AG20443 (cell line): ENCODE results near the gene EMP1.

ENCODE experiments used
- DNase-seq: peaks from one replicate; pipeline ENCODE4 v3.0.0; 2012; ENCODE audit warnings: low spot score, mixed read lengths

The EMP1 gene

DNA sequence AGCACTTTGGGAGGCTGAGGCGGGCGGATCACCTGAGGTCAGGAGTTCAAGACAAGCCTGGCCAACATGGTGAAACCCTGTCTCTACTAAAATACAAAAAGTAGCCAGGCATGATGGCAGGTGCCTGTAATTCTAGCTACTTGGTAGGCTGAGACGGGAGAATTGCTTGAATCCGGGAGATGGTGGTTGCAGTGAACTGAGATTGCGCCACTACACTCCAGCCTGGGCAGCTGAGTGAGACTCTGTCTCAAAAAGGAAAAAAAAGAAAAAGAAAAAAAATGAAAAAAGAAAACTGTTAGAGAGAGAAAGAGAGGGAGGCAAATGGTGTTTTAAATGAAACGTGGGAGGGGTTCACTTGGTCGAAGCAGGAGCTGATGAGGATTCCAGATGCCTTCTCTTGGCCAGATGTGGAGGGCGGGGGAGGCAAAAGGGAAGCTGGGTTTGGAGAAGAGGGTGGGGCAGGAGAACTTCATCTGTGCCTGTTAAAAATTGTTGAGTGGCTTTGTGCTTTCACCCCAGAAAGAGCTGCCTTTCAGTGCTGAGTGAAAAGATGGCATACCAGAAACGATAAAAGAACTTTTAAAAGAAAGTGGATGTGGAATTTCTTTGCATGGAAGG lies 1.1 kb downstream of the EMP1 start:
- peak; percentile 30 for DNase-seq

DNA sequence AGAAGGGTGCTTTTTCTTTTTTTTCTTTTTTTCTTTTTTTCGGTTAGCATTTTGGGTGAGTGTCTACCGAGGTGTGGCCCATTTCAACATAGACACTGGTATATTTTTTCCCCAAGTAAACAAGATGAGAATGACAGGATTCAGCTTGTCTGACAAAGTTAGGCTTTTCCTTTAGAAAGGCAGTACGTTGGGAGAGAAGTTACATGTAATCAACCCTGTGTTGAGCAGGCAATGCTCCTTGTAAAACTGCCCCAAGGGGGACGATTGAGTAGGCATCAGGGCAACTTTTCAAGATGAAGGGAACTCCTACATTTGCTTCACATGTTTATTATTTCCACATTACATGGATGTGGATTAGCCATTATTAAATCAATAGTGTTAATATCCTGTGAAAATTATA lies 1.7 kb downstream of the EMP1 start:
- no peak for DNase-seq

DNA sequence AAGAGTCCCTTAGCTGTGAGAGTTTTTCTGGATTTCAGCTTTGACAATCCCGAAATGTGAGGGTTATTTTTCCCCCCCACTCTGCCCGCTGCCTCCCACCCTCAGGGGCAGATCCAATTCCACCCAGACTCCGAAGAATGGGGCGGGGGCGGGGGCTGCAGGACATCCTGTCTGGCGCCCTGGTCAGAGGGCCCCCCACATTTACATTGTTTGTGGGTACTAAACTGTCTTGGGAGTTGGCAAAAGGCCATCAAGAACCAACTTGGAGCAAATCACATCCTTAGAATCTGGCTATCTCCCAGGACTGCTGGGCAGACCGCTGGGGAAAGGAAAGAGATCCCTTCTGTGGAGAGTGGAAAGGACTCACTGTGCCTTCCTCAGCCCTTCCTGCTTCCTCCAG lies 2.4 kb downstream of the EMP1 start:
- DNase-seq: no peak

DNA sequence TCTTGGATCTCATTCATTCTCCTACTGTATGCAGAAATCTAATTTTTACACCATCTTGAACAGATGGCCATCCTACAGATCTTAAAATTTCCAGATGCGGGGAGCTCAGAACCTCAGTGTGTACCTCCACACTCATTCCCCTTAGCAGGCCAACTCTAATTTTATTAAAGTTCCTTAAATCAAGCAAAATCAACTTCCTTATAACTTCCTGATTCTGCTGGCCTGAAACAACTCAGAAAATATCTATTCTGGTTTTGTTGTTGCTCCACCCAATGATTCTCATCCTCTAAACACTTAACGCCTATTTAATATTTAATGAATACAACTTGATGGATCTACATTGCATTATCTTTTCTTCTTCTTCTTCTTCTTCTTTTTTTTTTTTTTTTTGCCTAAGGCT lies 3.1 kb downstream of the EMP1 start:
- no peak for DNase-seq

DNA sequence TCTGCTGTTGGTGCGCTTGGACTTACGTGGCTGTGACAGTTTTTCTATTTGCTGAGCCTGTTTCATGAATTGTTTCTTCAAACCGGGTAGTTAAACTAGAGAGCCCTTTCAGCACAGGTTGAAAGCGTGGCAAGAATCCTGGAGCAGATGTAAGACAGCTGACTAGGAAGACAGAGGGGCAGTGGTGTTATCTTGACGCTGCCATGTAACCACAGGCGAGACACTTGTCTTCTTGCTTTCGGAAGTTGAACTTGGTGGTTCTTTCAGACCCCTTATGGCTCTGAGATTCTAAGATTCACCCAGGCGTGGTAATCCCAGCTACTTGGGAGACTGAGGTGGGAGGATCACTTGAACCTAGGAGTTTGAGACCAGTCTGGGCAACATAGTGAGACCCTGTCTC lies 4.3 kb downstream of the EMP1 start:
- no peak for DNase-seq

DNA sequence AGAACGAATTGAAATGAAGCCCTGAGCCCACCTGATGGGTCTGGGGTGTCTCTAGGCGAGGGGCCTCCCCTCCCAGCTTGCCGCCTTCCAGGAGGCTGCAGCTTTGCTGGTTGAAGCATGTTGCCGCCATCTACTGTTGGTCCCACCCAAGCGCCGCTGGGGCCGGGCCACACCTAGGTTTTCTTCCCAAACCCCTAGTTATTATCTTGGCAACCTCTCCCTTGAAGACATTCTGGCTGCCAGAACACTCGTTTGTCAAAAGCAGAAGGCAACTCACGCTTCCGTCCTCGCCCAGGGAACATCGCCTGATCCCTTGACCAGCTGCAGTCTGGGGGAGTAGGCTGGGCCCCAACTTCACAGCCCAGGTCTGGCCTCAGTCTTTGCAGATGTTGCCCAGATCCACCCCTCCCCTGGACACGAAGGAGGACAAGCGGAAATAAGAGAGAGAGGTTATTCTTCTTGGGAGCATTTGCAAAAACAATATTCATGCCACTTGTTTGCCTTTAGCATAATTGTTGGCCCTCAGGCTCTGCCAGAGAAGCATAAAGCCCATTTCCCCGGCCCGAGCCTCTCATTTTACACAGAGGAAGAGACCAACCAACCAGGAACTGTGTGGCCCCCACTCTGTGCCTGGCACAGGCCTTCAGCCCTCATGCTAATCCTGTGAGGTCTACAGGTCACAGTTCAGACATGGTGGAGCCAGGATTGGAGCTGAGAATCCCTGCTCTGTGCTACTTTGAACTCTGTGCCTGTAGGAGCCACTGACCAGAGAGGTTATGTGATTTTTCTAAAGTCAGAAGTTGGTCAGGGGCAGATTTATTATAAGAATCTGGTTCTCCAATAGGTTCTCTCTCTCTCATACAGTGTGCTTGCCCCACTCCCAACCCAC lies 6.8 kb downstream of the EMP1 start:
- DNase-seq: peak; percentile 58

DNA sequence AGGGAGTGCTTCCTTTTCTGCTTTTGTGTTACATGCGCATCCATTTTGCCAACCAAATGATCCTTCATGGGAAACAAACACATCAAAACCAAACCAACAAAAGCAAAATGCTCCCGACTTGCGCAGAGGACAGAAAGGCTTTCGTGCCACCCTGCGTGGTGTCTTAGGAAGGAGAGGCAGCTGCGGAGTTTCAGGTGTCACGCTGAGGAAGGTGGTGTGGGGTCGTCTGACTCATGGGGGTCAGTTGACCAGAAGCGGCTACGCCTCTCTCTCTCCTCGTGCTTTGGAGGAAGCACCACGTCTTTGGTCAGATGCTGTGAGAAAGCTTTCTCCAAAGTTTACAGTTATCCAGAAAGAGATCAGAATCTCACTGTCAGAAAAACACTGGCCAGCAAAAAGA lies 7.9 kb downstream of the EMP1 start:
- DNase-seq: no peak

DNA sequence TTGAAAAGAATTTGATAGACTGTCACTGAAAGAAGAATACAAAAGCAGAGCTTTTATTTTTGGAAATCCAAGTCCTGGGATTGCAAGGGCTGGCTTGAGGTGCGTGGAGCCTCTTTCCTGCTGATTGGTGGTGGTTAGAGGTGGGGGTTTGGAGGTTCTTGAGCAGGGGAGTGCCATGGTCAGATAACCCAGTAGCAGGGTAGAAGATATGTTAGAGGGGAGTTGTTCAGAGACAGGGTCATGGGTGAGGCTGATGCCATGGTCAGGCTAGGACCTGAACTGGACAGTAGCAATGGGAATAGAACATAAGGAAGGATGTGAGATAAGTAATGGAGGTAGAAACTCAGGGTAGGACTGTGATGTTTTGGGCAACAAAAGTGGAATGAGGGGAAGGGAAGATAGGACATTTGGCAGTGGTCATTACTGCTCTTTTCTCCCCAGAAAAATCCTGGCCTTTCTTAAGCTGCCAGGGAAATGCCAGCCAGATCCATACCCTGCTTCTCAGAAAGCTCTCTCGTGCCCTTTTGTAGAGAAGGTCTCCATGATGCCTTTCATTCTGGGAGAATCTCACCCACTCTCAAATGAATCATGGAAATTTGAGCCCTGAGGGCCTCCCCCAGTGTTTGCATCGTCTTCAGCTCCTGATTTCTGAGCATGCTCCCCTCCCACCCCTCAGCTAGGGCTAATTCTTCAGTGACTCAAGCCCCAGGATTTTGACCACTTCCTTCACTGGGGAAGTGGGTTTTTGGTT lies 9.5 kb downstream of the EMP1 start:
- DNase-seq: peak; percentile 88

DNA sequence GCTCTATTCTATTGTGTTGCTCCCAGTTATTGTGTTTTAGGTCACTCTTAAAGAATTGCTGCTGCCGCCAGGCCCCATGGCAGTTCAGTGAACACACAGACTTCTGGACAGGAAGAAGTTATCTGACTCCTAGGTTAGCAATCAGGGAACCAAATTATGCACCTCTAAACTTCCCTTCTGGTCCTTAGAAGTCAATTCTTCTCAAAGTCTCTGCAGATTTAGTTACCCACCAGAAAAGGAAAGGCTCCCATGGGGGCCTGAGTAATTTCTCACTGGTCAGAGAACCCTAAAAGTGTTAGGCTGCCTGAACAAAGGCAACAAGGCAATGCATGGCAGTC lies 10.0 kb downstream of the EMP1 start:
- no peak for DNase-seq

DNA sequence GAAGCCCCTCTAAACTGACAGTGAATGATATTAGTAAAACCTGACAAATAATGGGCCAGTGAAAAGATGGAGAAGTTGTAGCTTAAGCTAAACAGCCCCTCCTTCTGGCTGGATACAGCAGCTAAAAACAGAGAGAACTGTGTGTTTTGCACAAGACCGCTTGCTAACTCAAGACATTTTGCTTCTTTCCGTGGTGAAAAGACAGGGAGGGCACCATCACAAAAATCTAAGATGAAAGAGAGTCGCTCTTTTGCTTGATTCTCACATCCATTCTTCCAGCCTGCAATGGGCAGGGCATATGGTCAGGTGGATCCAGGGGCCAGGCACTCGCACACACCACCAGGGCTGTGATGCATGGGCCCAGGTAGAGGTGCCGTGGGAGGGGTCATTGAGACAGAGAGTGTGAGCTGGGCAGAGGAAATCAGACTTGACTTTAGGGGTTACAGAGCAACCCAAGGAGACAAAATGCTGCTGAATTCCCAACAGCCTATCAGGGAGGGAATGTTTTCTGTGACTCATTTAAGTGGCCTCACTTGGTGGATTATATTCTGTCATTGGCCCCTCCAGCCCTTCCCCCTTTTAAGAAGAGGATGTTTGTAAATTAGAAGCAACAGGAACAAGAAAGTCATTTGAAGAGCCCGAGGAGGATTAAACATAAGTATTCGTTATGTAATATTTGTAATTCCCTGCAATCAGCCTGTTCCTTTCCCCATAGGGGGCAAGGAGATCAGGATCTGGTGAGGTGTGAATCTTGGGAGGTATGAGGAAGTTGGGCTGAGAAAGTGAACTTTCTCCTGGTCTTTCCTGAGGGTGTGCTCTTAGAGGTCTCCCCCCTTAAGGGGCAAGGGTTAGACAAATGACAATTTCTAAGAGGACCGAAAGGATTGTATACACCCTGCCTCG lies 12.3 kb downstream of the EMP1 start:
- no peak for DNase-seq

DNA sequence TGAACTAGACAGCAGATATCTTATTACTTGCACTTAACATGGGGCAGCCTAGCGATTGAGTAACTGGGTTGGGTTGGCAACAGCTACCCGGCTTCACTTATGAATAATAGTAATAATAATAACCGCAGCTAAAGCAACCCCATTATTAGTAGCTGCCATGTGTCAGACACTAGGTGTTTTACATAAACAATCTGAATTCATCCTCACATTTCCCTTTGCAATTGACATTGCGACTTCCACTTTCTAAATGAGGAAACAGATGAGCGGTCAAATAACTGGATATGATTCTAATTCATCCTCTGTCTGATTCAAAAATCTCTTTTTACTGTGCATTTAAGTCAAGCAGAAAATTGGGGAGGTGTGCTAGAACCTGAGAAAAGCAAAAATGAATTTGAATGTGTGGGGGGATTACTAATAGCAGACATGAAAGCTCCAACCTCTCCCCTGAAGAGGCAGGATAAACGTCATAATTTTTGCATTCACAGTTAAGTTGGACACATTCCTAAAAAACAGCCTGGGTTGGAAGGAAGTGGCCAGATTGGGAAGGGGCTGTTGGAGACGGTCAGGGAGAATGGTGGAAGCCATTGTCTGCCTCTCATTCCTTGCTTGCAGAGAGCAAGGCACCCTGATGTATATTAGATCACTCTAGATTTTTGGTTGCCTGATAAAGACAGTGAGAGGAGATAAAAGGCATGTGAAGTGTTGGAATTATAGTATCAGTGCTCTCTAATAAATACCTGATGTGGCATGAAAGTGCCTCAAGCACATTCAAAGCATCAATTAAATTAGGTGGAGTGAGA lies 13.1 kb downstream of the EMP1 start:
- no peak for DNase-seq

DNA sequence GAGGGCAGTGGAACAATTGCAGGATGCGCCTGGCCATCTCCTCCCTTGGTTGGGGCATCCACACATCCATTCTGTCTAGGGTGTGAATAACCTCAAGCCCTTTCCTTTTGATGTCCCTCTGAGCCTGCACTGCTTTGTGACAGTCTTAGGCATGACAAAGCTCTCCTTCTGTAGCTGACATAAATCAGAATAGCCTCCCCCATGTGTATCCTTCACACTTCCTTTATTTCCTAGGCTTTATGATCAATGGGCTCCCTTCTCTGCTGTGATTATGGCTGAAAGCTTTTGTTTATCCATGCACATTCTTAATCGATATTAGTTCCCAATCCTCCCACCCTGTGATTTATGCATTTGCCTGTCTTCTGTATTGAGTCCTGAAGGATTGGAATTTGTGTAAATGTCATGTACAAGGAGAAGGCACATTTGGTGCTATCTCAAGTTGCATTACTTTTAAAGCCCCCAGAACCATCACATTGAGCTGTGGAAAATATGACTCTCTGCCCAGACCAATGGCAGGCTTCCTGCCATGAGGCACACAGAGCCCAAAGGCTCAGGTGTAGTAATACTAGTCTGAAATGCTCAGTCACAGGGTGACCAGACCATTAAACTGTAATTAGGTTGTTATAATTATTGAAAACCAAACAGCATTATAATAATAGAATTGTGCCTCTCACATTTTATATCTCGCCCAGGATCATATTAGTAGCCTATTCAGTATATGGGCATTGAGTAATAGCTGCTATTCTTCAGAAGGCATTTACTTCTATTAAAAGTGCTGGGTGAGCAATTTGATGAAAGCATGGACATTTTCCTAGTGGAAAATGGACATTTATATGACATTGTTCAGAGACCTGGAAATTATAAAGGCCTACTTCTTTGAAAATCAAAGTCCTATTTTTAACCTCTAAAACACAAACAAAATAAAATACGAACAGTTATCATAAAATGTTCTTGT lies 14.0 kb downstream of the EMP1 start:
- no peak for DNase-seq

DNA sequence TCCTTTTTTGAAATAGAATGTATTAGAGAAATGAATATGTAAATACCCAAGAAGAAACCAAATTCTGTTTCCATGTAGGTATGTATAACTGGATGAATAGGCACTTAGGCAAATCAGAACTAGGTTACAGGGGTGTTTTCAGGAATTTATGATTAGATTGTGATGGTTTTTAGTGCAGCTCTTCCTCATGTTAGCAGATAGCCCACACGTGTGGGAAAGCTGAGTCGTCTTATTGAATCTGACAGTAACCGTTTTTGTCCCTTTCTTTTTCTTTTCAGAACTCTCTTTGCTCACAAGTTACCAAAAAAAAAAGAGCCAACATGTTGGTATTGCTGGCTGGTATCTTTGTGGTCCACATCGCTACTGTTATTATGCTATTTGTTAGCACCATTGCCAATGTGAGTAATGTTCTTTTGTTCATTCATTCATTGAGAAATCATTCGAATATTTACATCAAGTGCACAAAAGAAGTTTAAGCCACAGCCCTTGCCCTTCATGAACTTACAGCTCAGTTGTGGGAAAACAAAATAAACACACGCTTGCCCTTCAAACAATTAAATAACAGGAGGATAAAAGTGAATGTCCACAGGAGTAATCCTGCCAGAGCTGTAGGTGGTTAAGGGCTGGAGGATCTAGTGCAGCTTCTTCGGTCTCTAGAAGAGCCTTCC lies 14.8 kb downstream of the EMP1 start:
- no peak for DNase-seq

DNA sequence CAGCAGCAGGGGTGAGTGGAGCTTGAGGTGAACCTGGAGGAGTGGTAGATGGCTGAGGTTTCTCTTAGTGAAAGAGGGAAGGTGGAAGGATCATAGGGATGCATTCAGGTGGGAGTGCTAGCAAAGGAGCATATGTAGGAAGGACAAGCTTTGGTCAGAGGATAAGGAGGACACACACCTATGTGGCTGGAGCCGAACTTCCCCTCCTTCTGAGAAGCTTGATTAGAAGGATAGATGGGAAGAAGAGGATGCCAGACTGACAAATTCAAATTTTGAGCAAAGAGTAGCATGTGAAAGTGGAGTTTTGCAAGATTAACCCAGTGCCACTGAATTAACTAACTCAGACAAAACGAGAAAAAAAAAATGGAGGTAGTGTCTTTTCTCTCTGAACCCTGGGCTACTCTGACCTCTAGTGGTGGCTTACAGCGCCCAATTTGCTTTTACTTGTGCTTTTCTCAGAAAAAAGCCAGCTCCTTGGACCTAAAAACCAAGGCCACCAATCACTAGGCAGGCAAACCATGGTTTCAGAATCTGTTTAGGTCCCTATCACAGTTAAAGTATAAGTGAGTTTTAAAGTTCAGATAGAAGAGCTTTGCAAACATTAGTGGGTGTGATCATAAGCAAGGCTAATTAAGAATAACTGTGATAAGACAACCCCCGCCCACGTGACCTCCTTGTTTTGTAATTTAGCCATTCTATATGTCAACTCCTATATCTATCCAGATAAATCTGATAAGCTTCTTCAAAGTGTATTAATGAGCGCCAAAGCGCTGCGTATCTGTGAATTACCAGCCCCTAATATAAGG lies 15.5 kb downstream of the EMP1 start:
- DNase-seq: peak; percentile 52

DNA sequence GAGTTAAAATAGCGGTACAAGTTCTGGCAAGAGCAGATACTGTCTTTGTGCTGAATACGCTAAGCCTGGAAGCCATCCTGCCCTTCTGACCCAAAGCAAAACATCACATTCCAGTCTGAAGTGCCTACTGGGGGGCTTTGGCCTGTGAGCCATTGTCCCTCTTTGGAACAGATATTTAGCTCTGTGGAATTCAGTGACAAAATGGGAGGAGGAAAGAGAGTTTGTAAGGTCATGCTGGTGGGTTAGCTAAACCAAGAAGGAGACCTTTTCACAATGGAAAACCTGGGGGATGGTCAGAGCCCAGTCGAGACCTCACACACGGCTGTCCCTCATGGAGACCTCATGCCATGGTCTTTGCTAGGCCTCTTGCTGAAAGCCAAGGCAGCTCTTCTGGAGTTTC lies 18.5 kb downstream of the EMP1 start:
- no peak for DNase-seq

DNA sequence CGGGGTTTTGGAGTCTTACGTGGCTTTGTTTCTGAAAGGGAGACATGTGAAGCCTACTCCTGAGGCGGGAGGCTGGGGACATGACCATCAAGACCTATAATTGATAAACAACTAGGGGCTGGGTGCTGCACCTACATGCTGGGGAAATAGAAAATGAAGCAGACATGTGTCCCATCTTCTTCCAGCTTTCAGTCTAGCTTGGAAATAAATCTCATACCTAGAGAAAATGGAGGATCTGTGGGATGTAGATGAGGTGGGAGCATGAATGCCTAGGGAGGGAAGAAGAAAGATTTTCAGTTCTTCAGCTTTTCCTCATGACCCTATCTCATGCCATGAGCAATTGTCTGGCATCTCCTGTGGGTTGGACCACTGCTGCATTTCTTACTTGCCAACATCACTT lies 22.1 kb downstream of the EMP1 start:
- no peak for DNase-seq

DNA sequence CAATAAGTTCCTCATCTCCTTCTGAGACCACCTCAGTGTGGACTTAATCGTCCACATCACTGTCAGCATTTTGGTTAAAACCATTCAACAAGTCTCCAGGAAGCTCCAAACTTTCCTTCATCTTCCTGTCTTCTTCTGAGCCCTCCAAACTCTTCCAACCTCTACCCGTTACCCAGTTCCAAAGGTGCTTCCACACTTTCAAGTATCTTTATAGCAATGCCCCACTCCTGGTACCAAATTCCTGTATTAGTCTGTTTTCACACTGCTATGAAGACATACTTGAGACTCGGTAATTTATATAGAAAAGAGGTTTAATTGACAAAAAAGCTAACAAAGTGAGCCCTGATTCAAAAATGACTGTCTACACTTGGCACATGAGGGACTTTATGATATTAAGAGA lies 22.8 kb downstream of the EMP1 start:
- no peak for DNase-seq

DNA sequence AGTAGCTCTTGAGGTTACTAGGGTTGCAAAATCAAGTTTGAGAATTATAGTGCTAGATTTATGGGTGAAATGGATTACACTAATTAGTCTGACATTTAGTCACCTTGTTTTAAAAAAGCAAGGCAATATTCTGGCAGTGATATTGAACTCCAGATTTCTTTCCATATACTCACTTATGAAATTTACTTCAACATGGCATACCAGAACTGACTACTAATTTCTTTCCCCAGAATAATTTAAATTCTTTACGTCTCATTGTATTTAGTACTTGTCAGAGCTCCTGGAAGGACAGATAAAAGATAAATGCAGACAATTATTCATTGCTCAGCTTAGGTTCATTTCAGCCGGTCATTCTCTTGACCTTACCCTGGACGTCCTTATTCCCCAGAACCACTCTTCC lies 24.3 kb downstream of the EMP1 start:
- DNase-seq: no peak

DNA sequence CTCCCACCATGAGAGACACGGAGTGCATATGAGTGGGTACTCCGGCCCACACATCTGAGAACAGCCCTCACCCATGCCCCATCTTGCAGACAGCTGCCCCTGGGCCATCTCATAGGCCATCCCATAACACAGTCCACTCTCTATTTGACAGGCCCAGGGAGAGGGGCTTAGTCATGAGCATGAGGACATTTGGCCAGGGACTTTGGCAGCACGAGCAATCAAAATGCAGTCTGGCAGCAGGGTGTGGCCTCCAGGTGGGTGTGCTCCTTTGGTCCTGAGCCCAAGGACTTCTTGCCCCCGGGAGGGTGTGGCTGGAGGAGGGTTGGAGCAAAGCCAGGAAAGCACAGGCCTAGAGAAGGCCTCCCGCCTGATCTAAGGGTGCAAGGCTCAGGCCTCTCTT lies 25.6 kb downstream of the EMP1 start:
- peak; percentile 22 for DNase-seq
